NCI-H1092 treated with DMSO at 0.1 percent for 48 hours (cell line): ENCODE measurements around the gene RGP1.

Experiments
- DNase-seq: peaks from one replicate; lab custom pipeline; 2025; lab: John Stamatoyannopoulos, UW

RGP1 gene

DNA sequence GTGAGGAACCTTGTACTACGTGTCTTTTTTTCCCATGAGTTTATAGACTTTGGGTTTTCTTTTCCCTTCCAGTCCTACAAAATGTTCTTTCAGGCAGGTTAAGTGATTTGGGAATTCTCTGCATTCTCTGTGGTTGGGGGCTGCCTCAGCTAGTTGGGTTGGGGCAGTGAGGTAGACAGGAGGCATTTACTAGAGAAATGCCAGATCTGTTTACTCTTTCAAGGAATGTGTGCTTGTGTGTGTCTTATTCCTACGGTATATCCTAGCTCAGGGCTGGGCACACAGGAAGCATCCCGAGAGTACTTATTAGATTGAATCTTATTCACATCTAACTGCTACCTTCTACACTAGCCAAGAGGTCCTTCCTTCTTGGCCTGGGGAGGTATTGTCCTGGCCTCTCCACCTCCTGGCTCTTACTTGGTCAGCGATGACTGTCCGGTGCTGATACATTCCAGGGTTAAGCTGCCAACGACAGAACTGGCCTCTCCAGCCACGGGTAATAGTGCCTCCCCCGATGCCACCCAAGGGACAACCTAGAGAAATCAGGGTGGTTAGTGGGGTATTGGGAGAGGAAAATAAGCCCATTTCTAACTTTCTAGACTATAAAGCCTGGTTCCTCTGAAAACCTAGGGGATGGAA lies 5.1 kb upstream of the RGP1 start:
- no peak for DNase-seq

DNA sequence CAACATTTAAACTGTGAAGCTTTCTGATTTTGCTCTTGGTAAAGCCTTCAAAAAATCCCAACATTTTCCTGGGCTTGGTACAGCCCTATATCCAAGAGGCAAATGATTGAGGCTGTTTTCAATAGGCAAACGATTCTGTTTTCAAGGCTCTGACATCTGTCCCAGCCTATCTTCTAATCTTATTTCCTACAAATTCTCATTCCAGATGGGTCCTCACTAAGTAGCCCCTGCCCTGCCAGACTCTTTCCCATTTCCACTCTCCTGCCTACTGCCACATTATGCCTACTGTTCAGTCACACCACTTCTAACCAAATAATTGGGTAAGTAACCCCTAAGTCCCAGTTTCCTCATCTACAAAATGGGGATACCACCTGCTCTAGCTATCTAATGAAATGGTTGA lies 3.5 kb upstream of the RGP1 start:
- DNase-seq: no peak

DNA sequence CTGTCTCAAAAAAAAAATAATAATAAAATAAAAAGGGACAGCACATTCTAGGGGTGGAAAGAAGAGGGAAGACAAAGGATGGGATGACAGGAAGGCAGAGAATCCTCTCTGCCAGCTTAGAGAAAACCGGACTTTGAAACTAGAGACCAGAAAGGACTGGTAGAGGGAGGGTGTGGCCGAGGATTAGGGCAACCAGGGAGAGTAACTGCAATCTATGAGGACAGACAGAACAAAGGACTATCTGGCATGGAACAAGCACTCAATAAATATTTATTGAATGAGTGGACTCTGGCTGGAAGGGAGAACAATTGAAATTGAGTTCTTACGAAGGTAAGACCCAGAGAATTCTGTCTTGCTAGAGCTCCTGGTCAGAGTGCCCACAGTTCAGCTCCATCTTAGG lies 2.5 kb upstream of the RGP1 start:
- DNase-seq: no peak

DNA sequence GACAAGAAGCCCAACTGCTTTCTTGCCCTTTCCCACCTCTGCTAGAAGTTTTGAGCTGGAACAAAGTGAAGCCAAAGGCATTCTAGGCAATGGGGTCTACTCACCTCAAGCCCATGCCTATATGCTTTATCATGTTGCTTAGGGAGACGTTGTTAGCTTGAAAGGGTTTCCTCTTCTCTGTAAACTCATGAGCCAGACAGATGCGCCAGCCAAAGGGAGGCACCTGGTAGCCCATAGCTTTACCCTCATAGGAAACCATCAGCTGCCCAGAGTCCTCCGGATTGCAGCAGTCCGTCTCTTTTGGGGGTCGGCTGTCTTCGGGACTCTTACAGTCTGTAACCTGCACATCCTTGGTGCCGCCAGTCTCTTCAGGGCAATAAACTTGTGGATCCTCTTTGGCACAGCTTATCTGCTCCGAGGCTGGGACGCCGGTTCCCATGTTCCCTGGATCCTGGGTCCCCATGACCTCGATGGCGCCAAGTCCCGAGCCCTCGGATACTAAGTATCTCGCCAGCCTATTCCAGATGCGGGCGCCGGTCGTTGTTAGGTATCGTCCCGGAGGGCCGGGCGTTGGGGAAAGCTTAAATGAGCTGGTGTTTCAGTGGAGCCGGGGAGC lies 737 bp upstream of the RGP1 start:
- no peak for DNase-seq

DNA sequence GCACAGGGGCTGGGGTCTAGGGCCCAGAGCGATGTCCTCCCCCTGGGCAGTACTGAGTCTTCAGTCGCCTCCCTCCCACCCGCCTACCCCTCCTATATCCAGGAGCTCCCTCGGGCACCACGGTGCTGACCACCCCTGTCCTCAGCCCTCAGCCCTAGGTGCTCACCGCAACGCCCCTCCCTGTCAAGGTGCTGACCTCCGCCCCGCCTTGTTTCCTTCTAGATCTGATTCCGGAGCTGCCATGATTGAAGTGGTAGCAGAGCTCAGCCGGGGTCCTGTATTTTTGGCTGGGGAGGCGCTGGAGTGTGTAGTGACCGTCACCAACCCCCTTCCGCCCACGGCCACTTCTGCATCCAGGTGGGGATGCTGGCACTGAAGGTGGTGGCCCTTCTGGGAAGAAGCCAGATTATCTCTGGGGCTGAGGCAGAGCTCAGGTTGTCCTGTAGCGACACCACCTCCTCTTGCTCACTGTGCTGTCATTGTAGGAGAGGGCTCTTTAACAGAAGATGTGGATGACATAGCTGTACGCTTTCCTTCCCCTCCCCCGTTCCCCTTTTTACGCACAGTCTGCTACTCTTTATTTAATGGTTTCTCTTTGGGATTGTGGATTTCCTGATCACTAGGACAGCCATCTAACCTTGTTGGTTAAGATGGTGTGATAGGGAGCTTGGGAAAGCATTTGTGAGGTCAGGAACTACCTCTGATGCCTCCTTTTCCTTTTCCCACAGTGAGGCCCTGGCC lies 598 bp downstream of the RGP1 start:
- DNase-seq: no peak

DNA sequence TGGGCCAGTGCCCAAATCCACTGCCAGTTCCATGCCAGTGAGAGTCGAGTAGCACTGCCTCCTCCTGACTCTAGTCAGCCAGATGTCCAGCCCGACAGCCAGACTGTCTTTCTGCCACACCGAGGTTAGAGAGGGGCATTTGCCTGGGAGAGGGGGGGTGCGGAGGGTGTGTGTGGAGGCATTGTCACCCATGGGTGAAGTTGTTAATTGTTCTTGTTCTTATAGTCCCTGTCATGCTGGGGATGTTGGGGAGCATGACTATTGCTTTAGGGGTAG lies 1.1 kb downstream of the RGP1 start:
- no peak for DNase-seq

DNA sequence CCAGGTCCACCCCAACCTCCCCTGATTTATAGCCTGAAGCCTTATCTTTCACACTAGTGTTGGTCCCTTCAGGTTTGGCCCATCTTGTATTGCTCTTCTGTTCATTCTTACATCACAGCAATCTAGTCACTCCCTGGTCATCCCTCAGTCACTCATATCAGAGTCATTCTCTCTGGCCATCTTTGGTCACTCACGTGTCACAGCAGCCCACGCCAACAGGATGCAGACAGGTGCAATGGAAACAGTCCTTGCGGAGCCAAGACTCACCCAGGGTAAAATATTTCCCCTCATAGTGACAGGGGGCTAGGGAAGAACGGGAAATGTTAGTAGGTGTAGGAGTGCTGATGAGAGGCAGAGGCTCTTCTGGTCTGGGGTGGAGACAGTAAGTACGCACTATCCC lies 4.4 kb downstream of the RGP1 start:
- DNase-seq: no peak

- no peak for DNase-seq
Measured at GRCh38 chr9:35754264-35754663, 5.2 kb downstream of the RGP1 start, which contains the start of gene MSMP. TSS of gene MSMP (minus strand) at chr9:35754276. CDS start at chr9:35754129, 147 bp downstream.

GRCh38 chr9:35755071-35755470 lies 6.0 kb downstream of the RGP1 start:
- DNase-seq: no peak

DNA sequence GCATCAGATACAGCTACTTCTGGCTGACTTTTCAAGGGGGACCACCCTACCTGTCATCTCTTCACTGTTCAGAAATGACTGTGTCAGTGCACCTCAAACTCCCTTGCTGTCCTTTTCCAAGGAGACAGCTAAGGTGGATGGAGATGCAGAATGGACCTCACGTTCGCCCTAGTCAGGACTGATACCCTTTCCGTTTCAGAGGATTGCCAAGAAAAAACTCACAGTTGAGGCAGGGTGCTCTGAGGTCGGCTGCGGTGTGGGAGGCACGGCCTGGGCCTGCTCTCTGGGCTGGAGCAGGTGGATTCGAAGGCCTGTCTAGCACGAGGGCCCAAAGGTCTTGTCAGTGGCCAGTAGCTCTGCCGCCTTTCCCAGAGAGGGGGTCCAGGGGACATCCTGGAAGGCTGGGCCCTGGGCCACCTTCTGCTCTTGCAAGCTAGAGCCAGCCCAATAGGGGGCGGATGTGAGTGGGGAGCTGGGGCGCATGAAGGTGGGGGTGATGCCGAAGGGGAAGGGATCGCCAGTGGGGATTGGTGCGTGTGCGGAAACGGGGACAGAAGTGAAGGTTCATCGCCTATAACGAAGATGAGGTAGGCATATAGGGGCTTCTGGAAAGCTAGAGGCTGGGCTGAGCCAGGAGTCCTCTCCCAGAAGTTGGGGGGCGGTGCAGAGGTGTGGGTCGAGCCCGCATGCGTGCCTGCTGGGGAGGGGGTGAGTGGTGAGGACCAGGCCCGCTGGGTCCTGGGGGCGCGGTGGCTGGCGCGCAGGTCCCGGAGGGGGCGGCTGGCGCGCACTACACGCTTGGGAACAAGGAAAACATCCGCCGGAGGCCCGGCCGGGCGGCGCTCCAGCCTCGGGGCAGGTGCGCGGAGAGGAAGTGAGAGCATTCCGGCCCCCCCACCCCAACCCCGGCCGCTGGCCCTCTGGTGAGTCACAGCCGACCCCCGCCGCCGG lies 7.5 kb downstream of the RGP1 start:
- DNase-seq: peak; percentile 95

- peak; percentile 88 for DNase-seq
Measured at GRCh38 chr9:35757226-35757891, 8.3 kb downstream of the RGP1 start.

DNA sequence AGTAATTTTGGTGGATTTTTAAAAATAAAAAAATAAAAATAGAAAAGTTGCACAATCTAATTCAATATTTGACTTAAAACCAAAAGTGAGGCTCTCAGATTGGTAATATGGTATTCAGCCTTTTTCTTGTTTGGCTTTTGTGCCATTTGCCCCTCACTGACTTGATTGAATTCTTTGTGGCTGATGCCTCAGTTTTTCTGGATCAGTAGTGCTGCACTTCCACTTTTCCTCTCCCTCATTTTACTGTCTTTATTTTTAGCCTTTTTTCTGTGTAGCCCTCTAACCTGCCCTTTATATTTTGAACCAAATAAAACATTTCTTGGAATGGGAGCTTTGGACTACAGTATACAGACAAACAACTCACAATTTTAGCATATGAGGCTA lies 8.8 kb downstream of the RGP1 start:
- DNase-seq: peak; percentile 53

DNA sequence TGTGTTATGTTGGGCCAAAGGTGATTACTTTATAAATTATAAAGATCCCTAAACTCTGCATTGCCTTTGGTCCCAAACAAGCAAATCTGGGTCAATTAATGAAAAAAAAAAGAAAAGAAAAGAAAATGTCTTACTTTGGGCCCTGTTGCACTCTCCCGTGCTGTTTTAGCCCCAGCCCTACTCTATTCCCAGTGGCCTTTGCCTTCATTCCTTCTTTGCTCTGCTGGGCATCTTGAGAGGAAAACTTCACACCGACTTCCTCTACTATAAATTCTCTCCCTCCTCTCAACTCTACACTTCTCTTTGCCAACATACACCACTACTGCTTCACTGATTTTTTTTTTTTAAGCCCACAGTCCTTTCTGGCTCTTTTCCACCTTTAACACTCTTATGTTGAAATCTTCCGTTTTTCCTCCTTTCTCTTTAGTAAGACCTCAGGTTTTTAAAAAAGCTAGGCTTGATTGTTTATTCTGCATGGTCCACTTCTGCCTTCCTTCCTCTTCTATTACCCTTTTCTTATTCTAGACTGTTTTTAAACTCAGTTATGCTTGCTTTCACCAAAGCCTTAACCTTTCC lies 9.5 kb downstream of the RGP1 start:
- DNase-seq: no peak

DNA sequence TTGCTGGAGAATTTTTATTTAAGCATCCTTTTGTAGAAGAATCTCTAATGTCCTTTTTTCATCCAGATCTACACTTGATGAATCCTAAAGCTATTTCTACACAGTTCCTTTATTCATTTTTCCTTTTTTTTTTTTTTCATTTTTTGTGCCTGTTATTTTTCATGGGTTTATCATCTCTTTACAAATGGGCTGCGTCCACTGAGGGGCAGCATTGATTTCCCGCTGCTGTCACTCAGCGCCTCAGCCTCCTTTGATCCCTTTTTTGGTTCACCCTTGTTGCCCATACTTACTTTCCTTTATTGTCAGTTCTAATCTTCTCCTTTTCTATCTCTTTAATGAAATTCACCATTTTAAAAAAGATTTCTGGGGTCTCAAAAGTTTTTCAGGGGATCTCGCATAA lies 10.7 kb downstream of the RGP1 start:
- DNase-seq: no peak

DNA sequence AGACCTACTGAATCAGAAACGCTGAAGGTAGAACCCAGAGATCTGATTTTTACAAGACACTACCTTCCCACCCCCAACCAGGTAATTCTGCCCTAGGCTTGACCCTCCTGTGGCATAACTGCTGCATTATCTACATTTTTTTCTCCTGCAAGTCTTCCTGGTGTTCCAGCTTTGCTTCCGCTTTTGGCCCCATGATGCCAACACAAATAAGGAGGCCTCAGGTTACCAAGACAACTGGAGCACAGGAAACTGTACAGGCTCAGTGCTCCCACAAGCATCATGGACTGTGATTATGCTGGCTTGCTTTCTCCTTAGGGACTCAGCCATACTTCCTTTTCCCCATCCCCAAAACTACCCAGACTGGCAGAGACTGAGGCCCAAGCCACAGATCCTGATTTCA lies 11.6 kb downstream of the RGP1 start:
- DNase-seq: peak; percentile 30

- no peak for DNase-seq
Measured at GRCh38 chr9:35763181-35763580, 14.1 kb downstream of the RGP1 start.

DNA sequence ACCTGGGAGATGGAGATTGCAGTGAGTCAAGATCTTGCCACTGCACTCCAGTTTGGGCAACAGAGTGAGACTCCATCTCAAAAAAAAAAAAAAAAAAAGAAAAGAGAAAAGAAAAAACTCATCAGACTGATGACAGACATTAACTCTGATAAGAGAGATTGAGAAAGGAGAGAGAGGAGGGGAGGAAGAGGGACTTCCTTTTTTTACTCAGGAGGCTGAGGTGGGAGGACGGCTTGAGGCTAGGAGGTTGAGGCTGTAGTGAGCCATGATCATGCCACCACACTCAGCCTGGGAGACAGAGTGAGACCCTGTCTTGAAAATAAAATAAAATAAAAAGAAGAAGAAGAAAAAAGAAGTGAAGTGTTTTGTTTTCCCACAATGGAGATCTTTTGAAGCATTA lies 14.7 kb downstream of the RGP1 start:
- no peak for DNase-seq

DNA sequence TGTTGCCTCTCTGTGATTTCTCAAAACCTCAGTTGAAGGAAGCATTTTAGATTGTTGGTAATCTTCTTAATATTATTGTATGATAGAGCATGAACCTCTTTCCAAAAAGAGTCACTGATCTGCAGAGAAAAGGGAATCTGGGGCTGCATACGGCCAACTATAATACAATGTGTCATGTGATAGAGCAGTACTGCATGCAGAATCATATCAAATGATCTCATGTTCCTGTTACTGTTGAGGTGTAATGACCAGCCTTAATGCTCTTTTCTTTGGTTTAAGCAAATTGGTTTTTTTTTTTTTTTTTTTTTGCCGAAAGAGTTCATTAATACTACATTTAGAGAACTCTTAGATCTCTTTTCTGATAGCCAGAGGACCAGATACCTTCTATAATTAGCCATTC lies 17.9 kb downstream of the RGP1 start:
- peak; percentile 27 for DNase-seq

DNA sequence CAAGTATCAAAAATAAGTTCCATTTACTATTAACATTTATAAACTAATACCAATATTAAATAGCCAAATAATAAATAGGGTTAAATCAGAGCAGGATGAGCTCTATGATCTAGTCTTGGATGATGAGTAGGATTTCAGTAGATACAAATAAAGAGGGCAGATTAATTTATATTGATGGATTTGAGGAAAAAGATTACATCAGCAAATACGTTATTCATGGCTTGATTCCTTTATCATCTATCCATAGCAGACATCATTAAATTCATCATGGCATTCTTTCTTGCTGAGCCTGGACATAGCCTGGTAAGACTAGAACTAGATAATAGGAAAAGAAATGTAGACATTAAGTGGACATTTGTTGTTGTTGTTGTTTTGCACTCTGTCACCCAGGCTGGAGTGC lies 18.4 kb downstream of the RGP1 start:
- no peak for DNase-seq

GRCh38 chr9:35769763-35770162 lies 20.7 kb downstream of the RGP1 start:
- no peak for DNase-seq

GRCh38 chr9:35771075-35771433 lies 22.0 kb downstream of the RGP1 start:
- peak; percentile 85 for DNase-seq

GRCh38 chr9:35771534-35771933 lies 22.4 kb downstream of the RGP1 start:
- peak; percentile 98 for DNase-seq
